Central memory CD8-positive, alpha-beta T cell (primary cell): ENCODE measurements around the gene SHISA7.

ENCODE experiments used
- ATAC-seq: fragments of 150-1000 bp; cut with Tn5 transposase; replicated peaks from 2 replicates; pipeline ENCODE4 v1.10.0; 2022; ENCODE audit warnings: mild to moderate bottlenecking, moderate FRiP score, moderate number of reproducible peaks; ENCODE audit not compliant: poor library complexity, severe bottlenecking; ENCODE audit errors: extremely low read depth
- DNase-seq, 2 donors: peaks; one replicate each; pipeline ENCODE4 v3.0.0; 2021; ENCODE audit warnings: low spot score in 2 of 2
- H3K27ac Mint-ChIP-seq: one replicate; pipeline ENCODE4 v1.8.0; 2022; ENCODE audit warnings: low read depth, mild to moderate bottlenecking, moderate library complexity, mixed read lengths
- H3K27me3 Mint-ChIP-seq: one replicate; pipeline ENCODE4 v1.8.0; 2022; ENCODE audit warnings: mixed read lengths
- H3K36me3 Mint-ChIP-seq: one replicate; pipeline ENCODE4 v1.8.0; 2022; ENCODE audit warnings: mild to moderate bottlenecking, moderate library complexity, mixed read lengths; ENCODE audit not compliant: insufficient read depth
- H3K4me1 Mint-ChIP-seq: one replicate; pipeline ENCODE4 v1.8.0; 2022; ENCODE audit warnings: mixed read lengths
- H3K4me3 Mint-ChIP-seq: one replicate; pipeline ENCODE4 v1.8.0; 2022; ENCODE audit warnings: mild to moderate bottlenecking, moderate library complexity, mixed read lengths
- H3K9me3 Mint-ChIP-seq: one replicate; pipeline ENCODE4 v1.8.0; 2022; ENCODE audit warnings: mixed read lengths

SHISA7 gene

GRCh38 chr19:55443045-55443823, at the start of gene SHISA7:
TSS of gene SHISA7 (minus strand) at chr19:55443300. CDS start at chr19:55442863, 437 bp downstream.
- DNase-seq = no peak
- H3K36me3 Mint-ChIP-seq = peaks cover 3% of the 10 kb centered on the region
- ATAC-seq = no peak
- peaks cover 26% of the 10 kb centered on the region for H3K4me1 Mint-ChIP-seq
- H3K9me3 Mint-ChIP-seq = no peaks in the 10 kb centered on the region
- H3K27ac Mint-ChIP-seq = peak within 1 kb of the TSS; percentile 54
- no peak within 1 kb of the TSS for H3K4me3 Mint-ChIP-seq
- peaks cover 65% of the 10 kb centered on the region for H3K27me3 Mint-ChIP-seq

GRCh38 chr19:55492362-55492944, 49.4 kb upstream of the SHISA7 start:
- H3K36me3 Mint-ChIP-seq = peaks cover 3% of the 10 kb centered on the region
- DNase-seq = no peak
- no peak overlapping the region for H3K4me3 Mint-ChIP-seq
- H3K4me1 Mint-ChIP-seq = no peaks in the 10 kb centered on the region
- peaks cover 18% of the 10 kb centered on the region for H3K27me3 Mint-ChIP-seq
- no peaks in the 10 kb centered on the region for H3K9me3 Mint-ChIP-seq
- no peak overlapping the region for H3K27ac Mint-ChIP-seq
- no peak for ATAC-seq

- ATAC-seq (no peak), DNase-seq (no peak)
- peaks cover 18% of the 10 kb centered on the region for H3K27me3 Mint-ChIP-seq
- peaks cover 5% of the 10 kb centered on the region for H3K36me3 Mint-ChIP-seq
- no peaks in the 10 kb centered on the region for H3K9me3 Mint-ChIP-seq
- no peak overlapping the region for H3K4me3 Mint-ChIP-seq
- no peaks in the 10 kb centered on the region for H3K4me1 Mint-ChIP-seq
- peak overlapping the region; percentile 6 for H3K27ac Mint-ChIP-seq
Observed at GRCh38 chr19:55491546-55492360, 48.7 kb upstream of the SHISA7 start.

- Mint-ChIP-seq H3K4me1 (peaks cover 6% of the 10 kb centered on the region), H3K9me3 (no peaks in the 10 kb centered on the region), H3K36me3 (peaks cover 7% of the 10 kb centered on the region), H3K27ac (no peak overlapping the region), H3K4me3 (no peak overlapping the region), H3K27me3 (peaks cover 18% of the 10 kb centered on the region)
- no peak for DNase-seq
- no peak for ATAC-seq
Observed at GRCh38 chr19:55490478-55491432, 47.7 kb upstream of the SHISA7 start.

GRCh38 chr19:55489711-55490477, 46.8 kb upstream of the SHISA7 start:
- ATAC-seq (no peak), DNase-seq (no peak)
- Mint-ChIP-seq H3K27me3 (peaks cover 18% of the 10 kb centered on the region), H3K4me3 (no peak overlapping the region), H3K27ac (no peak overlapping the region), H3K4me1 (peaks cover 12% of the 10 kb centered on the region), H3K9me3 (no peaks in the 10 kb centered on the region), H3K36me3 (peaks cover 10% of the 10 kb centered on the region)

- Mint-ChIP-seq H3K9me3 (no peaks in the 10 kb centered on the region), H3K27ac (no peak overlapping the region), H3K4me3 (no peak overlapping the region), H3K4me1 (peaks cover 12% of the 10 kb centered on the region), H3K27me3 (peaks cover 18% of the 10 kb centered on the region), H3K36me3 (peaks cover 12% of the 10 kb centered on the region)
- no peak for ATAC-seq
- no peak for DNase-seq
Observed at GRCh38 chr19:55488986-55489710, 46.0 kb upstream of the SHISA7 start.

GRCh38 chr19:55487924-55488687, 45.0 kb upstream of the SHISA7 start, which contains the start of gene SSC5D:
TSS of gene SSC5D (plus strand) at chr19:55488436. CDS start at chr19:55488590, 154 bp downstream.
- no peaks in the 10 kb centered on the region for H3K9me3 Mint-ChIP-seq
- ATAC-seq = no peak
- H3K27ac Mint-ChIP-seq = peak within 1 kb of the TSS; percentile 64
- no peak for DNase-seq
- peaks cover 12% of the 10 kb centered on the region for H3K36me3 Mint-ChIP-seq
- H3K4me3 Mint-ChIP-seq = no peak within 1 kb of the TSS
- H3K27me3 Mint-ChIP-seq = peaks cover 15% of the 10 kb centered on the region
- peaks cover 12% of the 10 kb centered on the region for H3K4me1 Mint-ChIP-seq

- peak overlapping the region; percentile 31 for H3K4me3 Mint-ChIP-seq
- H3K27ac Mint-ChIP-seq = peak overlapping the region; percentile 64
- no peak for DNase-seq
- ATAC-seq = no peak
- H3K36me3 Mint-ChIP-seq = peaks cover 14% of the 10 kb centered on the region
- H3K4me1 Mint-ChIP-seq = peaks cover 12% of the 10 kb centered on the region
- peaks cover 6% of the 10 kb centered on the region for H3K27me3 Mint-ChIP-seq
- H3K9me3 Mint-ChIP-seq = no peaks in the 10 kb centered on the region
Observed at GRCh38 chr19:55486971-55487923, 44.1 kb upstream of the SHISA7 start.

GRCh38 chr19:55486043-55486970, 43.2 kb upstream of the SHISA7 start:
- no peak for ATAC-seq
- Mint-ChIP-seq H3K9me3 (no peaks in the 10 kb centered on the region), H3K27me3 (no peaks in the 10 kb centered on the region), H3K4me1 (peaks cover 12% of the 10 kb centered on the region), H3K27ac (peak overlapping the region; percentile 76), H3K36me3 (peaks cover 14% of the 10 kb centered on the region), H3K4me3 (peak overlapping the region; percentile 66)
- no peak for DNase-seq
